Erythroblast (primary cell): Measurements from ENCODE around the gene TOX3.

Source experiments
- GATA1 ChIP-seq: IDR thresholded peaks from 2 replicates; pipeline ENCODE4 v1.6.1; 2011; ENCODE audit warnings: low read depth, mild to moderate bottlenecking, control low read depth, low read length, moderate library complexity
- POLR2A ChIP-seq: IDR thresholded peaks from 2 replicates; pipeline ENCODE4 v1.6.1; 2011; ENCODE audit warnings: mild to moderate bottlenecking, low read length

DNA sequence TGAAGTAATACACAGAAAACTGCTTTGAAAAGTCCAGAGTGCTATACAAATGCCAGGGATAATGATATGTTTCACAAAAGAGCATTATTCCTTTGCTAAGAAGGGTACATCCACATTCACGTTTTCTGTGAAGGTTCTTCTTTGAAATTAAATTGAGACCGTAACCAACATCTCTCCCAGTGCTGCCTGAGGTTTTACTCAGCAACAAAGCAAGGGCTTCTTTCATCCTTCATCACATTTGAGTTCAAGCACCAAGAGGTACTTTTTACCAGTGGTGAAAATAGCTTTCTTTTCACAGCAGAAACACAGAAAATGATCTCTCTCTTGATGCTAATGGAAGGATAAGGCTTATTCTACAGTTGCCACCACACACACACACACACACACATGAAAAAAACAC is 113.3 kb downstream of the TOX3 start:
- TF ChIP-seq POLR2A (no peak), GATA1 (no peak)
